Neural cell (in vitro differentiated cells): ENCODE data around the gene GRID1.

Experiments used
- CTCF ChIP-seq: fragments of 450-650 bp; IDR thresholded peaks from 2 replicates; pipeline ENCODE4 v1.5.1; 2014; ENCODE audit warnings: antibody characterized with exemption, mild to moderate bottlenecking, moderate library complexity; ENCODE audit not compliant: poor library complexity, severe bottlenecking
- EP300 ChIP-seq: fragments of 450-650 bp; conservative IDR thresholded peaks from 2 replicates; pipeline ENCODE4 v1.6.1; 2014; ENCODE audit warnings: antibody characterized with exemption, mild to moderate bottlenecking, moderate library complexity; ENCODE audit not compliant: poor library complexity, severe bottlenecking
- EZH2 ChIP-seq: fragments of 200-600, 300-800 bp; shearing (Covaris generic), sonication (generic); IDR thresholded peaks from 2 replicates; pipeline ENCODE4 v1.6.1; 2014; ENCODE audit warnings: antibody characterized with exemption, low read length, borderline replicate concordance, mild to moderate bottlenecking; ENCODE audit not compliant: insufficient read depth, poor library complexity, severe bottlenecking
- MXI1 ChIP-seq: fragments of 450-650 bp; conservative IDR thresholded peaks from 2 replicates; pipeline ENCODE4 v1.6.1; 2014; ENCODE audit warnings: antibody characterized with exemption, mild to moderate bottlenecking; ENCODE audit not compliant: poor library complexity, severe bottlenecking
- POLR2AphosphoS5 ChIP-seq: IDR thresholded peaks from 2 replicates; pipeline ENCODE4 v1.6.1; 2012
- RAD21 ChIP-seq: fragments of 450-650 bp; conservative IDR thresholded peaks from 2 replicates; pipeline ENCODE4 v1.6.1; 2014; ENCODE audit warnings: antibody characterized with exemption, mild to moderate bottlenecking, moderate library complexity
- REST ChIP-seq: IDR thresholded peaks from 2 replicates; pipeline ENCODE4 v1.6.1; 2012; ENCODE audit warnings: borderline replicate concordance

GRCh38 chr10:85655411-85655810 lies 711.2 kb downstream of the GRID1 start:
- no peak for TF ChIP-seq EZH2
- no peak for TF ChIP-seq CTCF
- TF ChIP-seq POLR2AphosphoS5, result no peak
- no peak for TF ChIP-seq MXI1
- TF ChIP-seq REST, result no peak
- no peak for TF ChIP-seq EP300
- no peak for TF ChIP-seq RAD21
